ENCODE data around the gene THBS3. TPM values are rescaled to one million over a fixed set of nuclear protein-coding genes. Genes with fewer than 3 reads are reported as not detected.

The THBS3 gene
- total and polyA plus RNA-seq, 2 of the 4 experiments (the other 2 are of a cell fraction): 15.1 to 30.4 TPM

DNA sequence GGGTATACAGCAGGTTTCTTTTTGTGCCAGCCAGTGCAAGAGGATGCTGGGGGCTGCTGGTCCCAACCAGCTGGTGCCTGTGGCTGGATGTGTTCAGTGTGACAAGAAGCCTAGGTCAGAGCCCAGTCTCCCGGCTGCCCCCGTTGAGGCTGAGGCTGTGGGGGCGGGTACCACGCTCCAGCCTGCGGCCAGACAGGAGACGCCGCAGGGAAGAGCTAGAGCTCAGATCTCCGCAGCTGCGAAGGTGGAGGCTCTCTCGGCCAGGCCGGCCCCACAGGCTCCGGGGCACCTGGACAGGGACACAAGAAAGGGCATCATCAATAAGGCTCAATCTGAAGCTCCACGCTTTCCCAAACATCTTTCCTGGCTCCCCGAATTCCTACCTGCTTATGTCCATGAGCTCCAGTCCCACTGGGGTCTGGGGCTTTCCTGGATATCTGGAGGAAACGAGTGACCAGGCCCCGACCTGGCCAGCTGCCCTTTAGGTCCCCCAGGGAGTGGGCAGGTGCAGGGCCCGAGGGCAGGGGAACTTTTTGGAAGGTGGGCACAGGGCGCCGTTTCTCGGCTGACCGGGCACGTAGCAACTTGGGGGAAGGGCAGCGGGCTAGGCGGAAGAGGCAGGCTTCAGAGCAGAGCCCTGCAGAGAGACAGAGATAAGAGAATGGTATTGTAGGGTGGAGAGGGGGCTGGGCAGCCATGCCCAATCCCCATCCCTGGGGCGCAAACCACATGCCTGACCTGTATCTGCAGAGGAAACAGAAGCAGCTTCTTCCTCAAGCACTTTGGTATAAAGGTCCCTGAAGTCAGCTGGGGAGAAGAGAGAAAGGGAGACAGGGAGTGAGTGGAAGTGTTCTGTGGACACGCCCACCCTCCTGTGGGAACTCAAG is 40.2 kb upstream of the THBS3 start:
- no peak for ATAC-seq (ENCODE audit: low read depth)
- POLR2A ChIA-PET (ENCODE audit: unreplicated experiment): no interaction called here
- no peak overlapping the region for H2BK15ac ChIP-seq (ENCODE audit: low read depth, low read length)
- H2BK120ac ChIP-seq (ENCODE audit: low read depth, low read length): no peak overlapping the region
- H3K56ac ChIP-seq (ENCODE audit: extremely low read depth, insufficient read depth, low read length): no peak overlapping the region
- H3K4me1 ChIP-seq (ENCODE audit: control insufficient read depth, insufficient read depth, low read length): peaks cover 6% of the 10 kb centered on the region
- dilution Hi-C loops (cut with HindIII; ENCODE audit: low sequenced_read_pairs, unreplicated experiment): no loop called here
- H3K4ac ChIP-seq (ENCODE audit: low read depth, low read length): no peak overlapping the region
- no peak overlapping the region for H2BK20ac ChIP-seq (ENCODE audit: low read depth, low read length)
- intact Hi-C loops (cut with micrococcal nuclease): no loop called here
- no peak overlapping the region for H2AFZ ChIP-seq (replicated peaks; ENCODE audit: low read length, poor library complexity)
- no peak for DNase-seq
- H2AK5ac ChIP-seq (ENCODE audit: low read depth, low read length): no peak overlapping the region
- H4K8ac ChIP-seq (ENCODE audit: low read depth in 2 of 2, low read length in 2 of 2): no peak overlapping the region
- no peaks in the 10 kb centered on the region for H3K9me3 ChIP-seq (ENCODE audit: control insufficient read depth, insufficient read depth, low read length)
- H3K14ac ChIP-seq (replicated peaks; ENCODE audit: low read depth, low read length): no peak overlapping the region
- no peak overlapping the region for H4K5ac ChIP-seq (ENCODE audit: low read depth, low read length)
- no peak overlapping the region for H3K9ac ChIP-seq (ENCODE audit: low read depth, low read length)
- H3K9me1 ChIP-seq (ENCODE audit: insufficient read depth, low read length): no peaks in the 10 kb centered on the region
- H3K27me3 ChIP-seq (ENCODE audit: control insufficient read depth, insufficient read depth, low read length): no peaks in the 10 kb centered on the region
- H4K20me1 ChIP-seq (ENCODE audit: insufficient read depth, low read length): no peaks in the 10 kb centered on the region
- no peak overlapping the region for H3K18ac ChIP-seq (ENCODE audit: low read depth, low read length)
- BruUV-seq (replicated peaks): no TSS peak
- no peak overlapping the region for H3K4me3 ChIP-seq (ENCODE audit: insufficient read depth, low read depth, low read length)
- in situ Hi-C loops (cut with MboI; ENCODE audit: low sequenced_read_pairs): no loop called here
- H3K36me3 ChIP-seq (ENCODE audit: control insufficient read depth, insufficient read depth, low read length): peaks cover 16% of the 10 kb centered on the region
- H3K79me1 ChIP-seq (ENCODE audit: low read depth in 1 of 2, low read length in 2 of 2): peaks cover 4 to 19% of the 10 kb centered on the region in 2 experiments; a peak in 3 of 4 replicates
- no peak overlapping the region for H3K23ac ChIP-seq (ENCODE audit: low read depth, low read length)
- no peak overlapping the region for H2AK9ac ChIP-seq (replicated peaks; ENCODE audit: low read depth, low read length, poor library complexity)
- H3K27ac ChIP-seq (ENCODE audit: insufficient read depth, low read length): no peak overlapping the region
- no peak overlapping the region for H2BK5ac ChIP-seq (ENCODE audit: low read depth, low read length, poor library complexity, severe bottlenecking)
- no peak overlapping the region for H4K91ac ChIP-seq (ENCODE audit: insufficient read depth, low read depth, low read length)
- no peak overlapping the region for H3K4me2 ChIP-seq (ENCODE audit: low read depth, low read length)
- 93% methylated on average over 18 of the region's 26 CpGs; no CpG with 5 or more reads in 1 of the 2 experiments for WGBS, 2 experiments (ENCODE audit: extremely low coverage in 2 of 2, insufficient read length in 1 of 2)
- CTCF ChIA-PET: no interaction called here
- TF ChIP-seq MXI1 (IDR thresholded peaks at IDR 0.05; ENCODE audit: borderline replicate concordance, low read depth, low read length): no peak
- TF ChIP-seq CEBPB (IDR thresholded peaks at IDR 0.05; ENCODE audit: low read depth, low read length): no peak
- TF ChIP-seq CHD1 (IDR thresholded peaks at IDR 0.05; ENCODE audit: low read depth, low read length): no peak
- TF ChIP-seq RCOR1 (IDR thresholded peaks at IDR 0.05; ENCODE audit: insufficient replicate concordance, low read length): no peak
- TF ChIP-seq ELK1 (IDR thresholded peaks at IDR 0.05; ENCODE audit: borderline replicate concordance, low read depth, low read length): no peak
- TF ChIP-seq NFE2L2 (IDR thresholded peaks at IDR 0.05; ENCODE audit: low read depth, low read length): no peak
- TF ChIP-seq SMC3 (IDR thresholded peaks at IDR 0.05; ENCODE audit: low read depth, low read length): no peak
- TF ChIP-seq USF2 (IDR thresholded peaks at IDR 0.05; ENCODE audit: low read depth, low read length): no peak
- no peak for TF ChIP-seq POLR2A (IDR thresholded peaks at IDR 0.05; ENCODE audit: low read depth, low read length)
- TF ChIP-seq RAD21 (IDR thresholded peaks at IDR 0.05; ENCODE audit: low read length): no peak
- TF ChIP-seq CTCF (conservative IDR thresholded peaks at IDR 0.05; ENCODE audit: low read depth, low read length): no peak
- no peak for TF ChIP-seq FOS (IDR thresholded peaks at IDR 0.05; ENCODE audit: low read depth, low read length)
- TF ChIP-seq MAZ (IDR thresholded peaks at IDR 0.05; ENCODE audit: borderline replicate concordance, low read depth, low read length): no peak
- TF ChIP-seq MAFK (IDR thresholded peaks at IDR 0.05; ENCODE audit: low read depth, low read length): no peak
- TF ChIP-seq RFX5 (IDR thresholded peaks at IDR 0.05; ENCODE audit: low read depth, low read length): no peak
